Measurements from ENCODE around the gene NME3.

Gene NME3

DNA sequence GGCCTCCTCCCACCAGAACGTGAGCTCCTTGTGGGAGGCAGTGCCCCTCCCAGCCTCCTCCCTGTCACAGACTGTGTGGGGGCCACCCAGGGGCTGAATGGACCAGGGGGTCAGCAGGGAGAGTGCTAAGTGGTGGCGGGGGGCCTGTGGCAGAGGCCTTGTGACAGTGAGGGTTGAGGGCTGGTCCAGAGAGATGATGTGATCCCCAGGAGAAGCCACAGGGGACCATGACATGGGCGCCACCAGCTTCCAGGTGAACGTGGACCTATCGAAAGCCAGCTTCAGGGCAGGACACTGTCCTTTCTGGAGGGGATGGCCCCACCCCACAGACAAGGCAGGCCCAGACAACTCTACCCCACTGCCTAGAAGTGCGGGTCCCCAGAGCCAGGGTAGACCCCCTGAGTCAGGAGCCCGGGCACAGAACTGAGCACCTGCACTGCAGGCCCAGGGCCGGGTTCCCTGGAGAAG lies 7.9 kb upstream of the NME3 start:
- Mint-ChIP-seq H3K4me1 (peaks cover 26% of the 10 kb centered on the region), H3K9me3 (no peaks in the 10 kb centered on the region), H3K36me3 (ENCODE audit: low read depth) (no peaks in the 10 kb centered on the region), H3K27ac (no peak overlapping the region), H3K4me3 (no peak overlapping the region), H3K27me3 (peaks cover 3% of the 10 kb centered on the region)
- DNase-seq (no peak), ATAC-seq (no peak)

DNA sequence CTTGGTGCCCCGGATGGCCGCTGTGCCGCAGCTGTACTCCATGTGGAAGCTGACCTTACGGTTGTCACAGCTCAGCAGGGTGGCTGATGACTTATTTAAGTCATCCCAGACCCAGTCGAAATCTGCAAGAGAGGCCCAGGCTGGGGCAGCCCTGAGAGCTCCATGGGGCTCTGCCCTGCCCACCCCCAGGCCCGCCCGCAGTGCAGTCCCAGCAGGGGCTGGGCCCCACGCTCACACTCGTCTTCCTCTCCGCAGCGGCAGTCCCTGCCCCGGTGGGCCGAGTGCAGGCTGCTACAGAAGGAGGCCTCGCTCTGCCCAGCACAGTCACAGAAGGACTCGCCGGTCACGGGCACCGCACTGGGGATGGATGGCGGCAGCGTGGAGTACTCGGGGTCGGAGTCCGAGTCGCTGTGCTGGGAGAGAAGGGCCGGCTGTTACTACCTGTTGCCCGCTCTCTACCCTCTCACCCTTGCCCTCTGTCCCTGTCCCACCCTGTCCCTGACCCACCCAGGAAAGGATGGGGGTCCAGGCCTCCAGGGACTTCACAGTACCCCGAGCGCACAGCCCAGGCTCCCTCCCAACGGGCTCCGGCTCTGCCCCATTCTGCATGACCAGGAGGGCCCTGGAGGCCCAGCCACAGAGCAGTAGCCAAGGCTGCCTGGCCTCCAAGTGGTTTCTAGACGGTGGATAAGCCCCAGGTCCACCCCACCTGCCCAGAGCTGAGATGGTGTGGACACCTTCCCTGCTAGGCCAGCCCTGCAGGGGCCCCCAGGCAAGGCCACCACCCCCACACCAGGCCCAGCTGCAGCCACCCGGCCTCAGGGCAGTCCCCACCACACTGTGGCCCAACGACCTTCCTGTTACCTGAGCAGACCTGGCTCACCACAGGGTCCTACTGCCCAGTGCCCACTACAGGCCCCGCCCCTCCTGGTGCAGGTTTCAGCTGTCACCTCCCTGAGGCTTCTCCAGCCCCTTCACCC lies 7.1 kb upstream of the NME3 start:
- Mint-ChIP-seq H3K9me3 (no peaks in the 10 kb centered on the region), H3K27ac (no peak overlapping the region), H3K4me3 (no peak overlapping the region), H3K36me3 (ENCODE audit: low read depth) (no peaks in the 10 kb centered on the region), H3K4me1 (peaks cover 25% of the 10 kb centered on the region), H3K27me3 (peaks cover 3% of the 10 kb centered on the region)
- DNase-seq (no peak), ATAC-seq (no peak)

DNA sequence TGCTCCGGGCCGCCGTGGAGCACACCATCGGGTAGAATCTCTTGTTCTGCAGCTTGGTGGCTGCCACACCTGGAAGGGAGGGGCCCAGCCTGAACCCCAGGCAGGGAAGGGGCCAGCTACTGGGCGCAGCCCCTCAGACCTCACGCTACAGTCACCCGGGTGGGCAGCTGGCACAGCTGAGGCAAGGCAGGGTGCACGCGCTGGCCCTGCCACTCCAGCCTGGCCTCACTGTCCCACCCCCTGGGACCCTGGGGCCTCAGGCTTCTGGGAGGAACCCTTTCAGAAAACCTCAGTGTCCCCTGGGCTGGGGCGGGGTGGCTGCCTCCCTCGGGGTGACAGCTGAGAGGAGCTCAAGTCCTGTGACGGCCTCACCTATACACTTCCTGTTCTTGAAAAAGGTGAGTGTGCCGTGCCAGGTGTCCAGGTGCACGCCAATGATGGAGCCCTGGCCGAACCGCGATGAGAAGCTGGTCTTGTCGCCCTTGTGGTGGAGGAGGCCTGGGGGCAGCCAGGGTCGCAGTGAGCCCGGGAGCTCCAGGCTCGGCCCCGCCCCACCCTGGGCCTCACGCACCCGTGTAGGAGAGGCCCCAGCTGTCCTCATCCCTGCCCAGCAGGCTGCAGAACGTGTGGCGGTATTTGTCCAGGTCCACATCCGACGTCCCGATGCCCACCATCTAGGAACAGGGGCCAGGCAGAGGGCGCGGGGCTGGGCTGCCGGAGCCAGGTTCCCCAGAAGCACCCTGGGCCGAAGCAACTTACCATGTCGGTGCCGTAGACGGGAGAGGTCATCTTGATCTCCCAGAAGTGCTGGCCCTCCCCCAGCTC lies 6.2 kb upstream of the NME3 start:
- Mint-ChIP-seq H3K36me3 (ENCODE audit: low read depth) (no peaks in the 10 kb centered on the region), H3K9me3 (no peaks in the 10 kb centered on the region), H3K4me1 (peaks cover 20% of the 10 kb centered on the region)

DNA sequence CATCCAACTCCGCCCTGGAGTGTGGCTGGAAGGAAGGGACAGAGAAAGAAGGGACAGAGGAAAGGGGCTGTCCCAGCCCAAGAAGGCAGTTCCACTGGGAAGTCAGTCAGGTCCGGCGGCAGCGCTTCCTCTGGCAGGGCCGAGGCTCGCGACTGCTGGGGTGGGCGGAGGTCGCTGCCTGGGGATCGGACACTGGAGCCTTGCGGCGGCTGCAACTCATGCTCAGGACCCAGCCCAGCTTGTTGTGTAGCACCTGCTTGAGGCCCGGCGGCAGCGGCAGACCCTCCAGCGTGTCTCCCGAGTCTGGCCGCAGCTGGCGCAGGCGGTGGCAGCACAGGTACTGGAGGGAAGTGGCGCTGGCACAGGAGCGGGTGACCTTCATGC lies 5.6 kb upstream of the NME3 start:
- Mint-ChIP-seq H3K36me3 (ENCODE audit: low read depth) (peaks cover 5% of the 10 kb centered on the region), H3K4me1 (peaks cover 20% of the 10 kb centered on the region), H3K27ac (no peak overlapping the region), H3K27me3 (no peaks in the 10 kb centered on the region), H3K9me3 (no peaks in the 10 kb centered on the region), H3K4me3 (no peak overlapping the region)
- no peak for ATAC-seq
- no peak for DNase-seq

More for the DNA sequence above, 6.2 kb upstream of the NME3 start:
- ATAC-seq, result no peak
- peaks cover 1% of the 10 kb centered on the region for H3K27me3 Mint-ChIP-seq
- no peak overlapping the region for H3K4me3 Mint-ChIP-seq
- DNase-seq, result no peak
- H3K27ac Mint-ChIP-seq, result no peak overlapping the region

DNA sequence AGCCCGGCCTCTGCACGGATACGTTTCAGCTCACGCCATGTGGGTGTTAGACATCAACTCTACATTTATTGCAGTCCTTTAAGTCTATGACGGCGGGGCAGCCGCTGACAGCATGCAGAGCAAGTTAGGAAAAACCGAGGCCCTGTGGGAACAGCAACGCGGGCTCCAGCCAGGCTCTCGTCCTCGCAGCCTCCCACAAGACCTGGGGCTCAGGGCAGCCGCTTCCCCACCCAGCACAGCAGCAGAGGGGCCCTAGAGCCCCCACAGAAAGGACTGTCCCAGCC lies 5.3 kb upstream of the NME3 start:
- Mint-ChIP-seq H3K36me3 (ENCODE audit: low read depth) (peaks cover 8% of the 10 kb centered on the region), H3K4me3 (no peak overlapping the region), H3K9me3 (no peaks in the 10 kb centered on the region), H3K27ac (no peak overlapping the region), H3K27me3 (no peaks in the 10 kb centered on the region), H3K4me1 (peaks cover 19% of the 10 kb centered on the region)
- DNase-seq, result no peak
- no peak for ATAC-seq

DNA sequence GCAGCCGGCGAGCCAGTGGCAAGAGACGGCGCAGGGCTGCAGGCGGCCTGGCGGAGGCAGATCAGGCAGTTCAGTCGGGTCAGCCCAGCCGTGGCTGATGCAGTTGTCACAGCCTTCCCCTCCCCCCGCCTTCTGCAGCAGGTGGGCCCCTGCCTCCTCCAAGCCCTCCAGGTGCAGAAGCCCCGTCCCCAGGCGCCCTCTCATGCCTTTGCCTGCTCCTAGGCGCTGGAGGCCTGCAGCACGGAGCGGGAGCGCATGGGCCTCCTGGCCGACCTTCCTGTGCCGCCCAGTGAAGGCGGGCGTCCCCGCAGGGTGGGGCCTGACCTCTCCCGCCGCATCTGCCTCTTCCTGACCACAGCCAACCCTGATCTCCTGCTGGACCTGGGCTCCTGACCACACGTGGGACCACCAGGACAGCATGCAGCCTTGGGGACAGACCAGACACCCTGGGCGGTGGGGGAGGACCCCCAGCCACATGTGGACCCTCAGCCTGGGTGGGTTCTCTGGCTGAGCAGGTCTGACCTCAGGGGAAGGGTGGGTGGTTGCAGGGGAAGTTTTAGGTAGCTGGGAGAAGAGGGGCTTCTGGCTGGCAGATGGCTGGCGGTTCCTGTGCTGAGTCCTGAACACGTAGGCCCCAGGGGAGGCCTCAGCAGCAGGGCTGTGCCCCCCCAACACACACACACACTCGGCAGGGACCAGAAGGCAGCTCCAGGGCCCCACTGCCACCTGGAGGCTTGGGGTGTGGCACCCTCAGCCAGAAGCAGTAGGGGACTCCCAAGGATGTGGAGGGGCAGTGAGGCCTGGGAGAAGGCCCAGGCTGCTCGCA lies 4.7 kb upstream of the NME3 start:
- no peaks in the 10 kb centered on the region for H3K27me3 Mint-ChIP-seq
- no peaks in the 10 kb centered on the region for H3K9me3 Mint-ChIP-seq
- H3K36me3 Mint-ChIP-seq (ENCODE audit: low read depth), result peaks cover 8% of the 10 kb centered on the region
- DNase-seq, result no peak
- no peak for ATAC-seq
- no peak overlapping the region for H3K27ac Mint-ChIP-seq
- H3K4me1 Mint-ChIP-seq, result peaks cover 13% of the 10 kb centered on the region
- H3K4me3 Mint-ChIP-seq, result no peak overlapping the region

DNA sequence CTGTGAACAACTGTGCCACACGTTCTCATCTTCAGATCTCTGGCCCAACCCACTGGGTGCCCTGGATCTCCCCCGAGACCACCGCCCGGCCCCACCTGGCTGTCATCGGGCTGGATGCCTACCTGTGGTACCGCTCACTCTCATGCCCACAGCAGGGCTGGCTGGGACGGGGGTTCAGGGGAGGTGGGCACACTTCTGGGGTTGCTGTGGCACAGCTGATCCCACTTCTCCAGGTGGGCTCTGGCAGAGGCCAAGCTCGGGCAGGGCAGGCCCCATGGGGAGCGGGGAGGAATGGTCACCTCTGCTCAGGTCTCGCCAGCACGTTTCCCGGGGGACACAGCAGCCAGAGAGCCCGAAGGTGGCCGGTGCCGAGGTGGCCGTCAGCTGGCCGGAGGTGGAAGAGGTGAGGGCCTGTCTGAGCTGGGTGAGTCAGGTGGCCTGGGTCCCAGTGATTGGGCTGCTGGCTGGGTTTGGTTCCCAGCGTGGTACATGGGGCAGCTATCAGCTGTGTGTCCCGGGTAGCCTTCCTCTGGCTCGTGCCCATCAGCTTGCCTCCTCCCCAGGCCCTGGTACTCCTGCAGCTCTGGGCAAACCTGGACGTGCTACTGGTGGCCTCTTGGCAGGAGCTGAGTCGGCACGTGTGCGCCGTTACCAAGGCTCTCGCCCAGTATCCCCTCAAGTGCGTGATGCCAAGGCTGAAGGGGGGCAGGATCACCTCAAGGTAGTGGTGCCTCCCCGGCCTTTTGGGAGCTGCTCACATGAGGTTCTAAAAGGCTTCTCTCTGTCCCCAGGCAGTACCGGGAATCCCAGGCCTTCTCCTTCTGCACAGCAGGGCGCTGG lies 3.9 kb upstream of the NME3 start:
- H3K9me3 Mint-ChIP-seq, result no peaks in the 10 kb centered on the region
- no peak for ATAC-seq
- peaks cover 8% of the 10 kb centered on the region for H3K36me3 Mint-ChIP-seq (ENCODE audit: low read depth)
- no peak for DNase-seq
- H3K27me3 Mint-ChIP-seq, result no peaks in the 10 kb centered on the region
- H3K27ac Mint-ChIP-seq, result no peak overlapping the region
- peaks cover 14% of the 10 kb centered on the region for H3K4me1 Mint-ChIP-seq
- H3K4me3 Mint-ChIP-seq, result peak overlapping the region; percentile 45

DNA sequence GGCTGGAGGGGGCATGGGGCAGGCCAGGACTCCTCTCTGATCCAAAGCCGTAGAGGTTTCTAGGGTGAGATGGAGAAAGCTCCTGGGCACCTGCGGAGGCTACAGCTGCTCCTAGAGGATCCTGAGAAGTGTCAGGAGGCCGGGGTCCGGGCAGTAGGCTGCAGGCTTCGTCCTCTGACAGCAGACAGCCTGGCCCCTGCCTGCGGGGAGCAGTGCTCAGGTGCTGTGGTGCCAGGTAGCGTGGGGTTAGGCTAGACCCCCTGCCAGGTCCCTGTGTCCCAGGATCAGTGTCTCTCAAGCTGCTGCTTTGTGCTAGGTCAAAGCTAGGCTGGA lies 3.1 kb upstream of the NME3 start:
- Mint-ChIP-seq H3K4me3 (peak overlapping the region; percentile 100), H3K27ac (no peak overlapping the region), H3K36me3 (ENCODE audit: low read depth) (peaks cover 11% of the 10 kb centered on the region), H3K4me1 (peaks cover 17% of the 10 kb centered on the region), H3K27me3 (no peaks in the 10 kb centered on the region), H3K9me3 (no peaks in the 10 kb centered on the region)
- no peak for DNase-seq
- ATAC-seq, result no peak

DNA sequence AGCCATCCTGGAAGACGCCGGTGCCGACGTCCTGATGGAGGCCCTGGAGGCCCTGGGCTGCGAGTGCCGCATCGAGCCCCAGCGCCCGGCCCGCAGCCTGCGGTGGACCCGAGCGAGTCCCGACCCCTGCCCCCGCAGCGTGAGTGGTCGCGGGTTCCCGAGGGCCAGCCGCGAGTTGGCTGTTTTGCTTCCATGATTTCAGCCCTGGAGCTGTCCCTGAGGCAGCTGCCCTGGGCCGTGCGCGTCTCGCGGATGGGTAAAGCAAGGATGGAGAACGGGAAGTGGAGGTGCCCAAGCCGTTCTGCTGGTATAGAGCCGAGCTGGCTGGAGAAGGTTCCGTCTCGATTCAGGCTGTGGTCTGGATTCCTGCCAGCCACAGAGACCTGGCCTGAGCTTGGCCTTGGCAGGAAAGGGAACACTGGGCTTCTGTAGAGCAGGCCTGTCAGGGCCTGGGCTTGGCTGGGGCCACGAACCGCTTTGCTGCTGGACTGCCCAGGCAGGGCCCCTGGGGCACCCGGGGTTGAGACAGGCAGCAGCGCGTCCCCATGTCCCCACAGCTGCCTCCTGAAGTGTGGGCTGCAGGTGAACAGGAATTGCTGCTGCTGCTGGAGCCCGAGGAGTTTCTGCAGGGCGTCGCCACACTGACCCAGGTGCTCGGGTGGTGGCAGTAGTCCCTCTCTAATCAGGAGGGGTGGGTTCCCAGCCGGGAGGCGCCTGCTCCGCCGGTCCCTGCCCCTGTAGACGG lies 2.5 kb upstream of the NME3 start:
- ATAC-seq (no peak), DNase-seq (peak; percentile 40)
- Mint-ChIP-seq H3K27me3 (no peaks in the 10 kb centered on the region), H3K9me3 (no peaks in the 10 kb centered on the region), H3K4me3 (peak overlapping the region; percentile 100), H3K4me1 (peaks cover 17% of the 10 kb centered on the region), H3K27ac (no peak overlapping the region), H3K36me3 (ENCODE audit: low read depth) (peaks cover 11% of the 10 kb centered on the region)

DNA sequence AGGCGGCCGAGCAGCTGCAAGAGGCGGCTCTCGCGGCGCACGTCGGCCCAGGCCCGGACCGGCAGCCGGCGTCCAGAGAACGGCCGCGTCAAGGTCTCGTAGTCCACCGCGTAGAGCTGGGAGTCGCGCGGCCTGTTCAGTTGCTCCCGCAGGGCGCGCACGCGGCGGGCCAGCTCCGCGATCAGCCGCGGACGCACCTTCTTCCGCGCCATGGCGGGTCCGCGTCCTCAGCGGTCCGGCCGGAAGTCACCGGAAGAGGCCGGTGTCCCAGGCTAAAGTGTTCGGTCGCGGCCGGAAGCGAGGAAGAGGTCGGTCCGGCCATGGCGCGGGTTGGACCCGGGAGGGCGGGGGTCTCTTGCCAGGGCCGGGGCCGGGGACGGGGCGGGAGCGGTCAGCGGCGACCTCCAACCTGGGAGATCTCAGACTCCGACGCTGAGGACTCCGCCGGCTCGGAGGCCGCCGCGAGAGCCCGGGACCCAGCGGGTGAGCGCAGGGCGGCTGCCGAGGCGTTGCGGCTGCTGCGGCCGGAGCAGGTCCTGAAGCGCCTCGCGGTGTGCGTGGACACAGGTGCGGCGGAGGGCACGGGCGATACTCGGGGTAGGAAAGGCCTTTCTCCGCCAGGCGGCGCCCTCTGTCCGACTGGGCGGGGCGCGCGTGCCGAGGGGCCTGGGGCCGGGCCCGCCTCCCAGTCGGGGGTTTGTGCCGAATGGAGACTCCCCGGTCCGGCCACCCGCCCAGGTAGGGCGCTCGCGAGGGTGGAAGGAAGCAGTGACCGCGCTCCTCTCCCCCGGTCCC lies 1.8 kb upstream of the NME3 start, which contains the start of gene MRPS34:
Gene MRPS34, minus strand, starts transcription at position 227 of the 795 bp plus-strand sequence. Its CDS starts 15 bp downstream, at position 212.
- Mint-ChIP-seq H3K36me3 (ENCODE audit: low read depth) (peaks cover 11% of the 10 kb centered on the region), H3K9me3 (no peaks in the 10 kb centered on the region), H3K4me1 (peaks cover 17% of the 10 kb centered on the region), H3K27ac (peak within 1 kb of the TSS; percentile 100), H3K27me3 (no peaks in the 10 kb centered on the region), H3K4me3 (peak within 1 kb of the TSS; percentile 100)
- ATAC-seq, result peak; percentile 57
- peak; percentile 86 for DNase-seq

DNA sequence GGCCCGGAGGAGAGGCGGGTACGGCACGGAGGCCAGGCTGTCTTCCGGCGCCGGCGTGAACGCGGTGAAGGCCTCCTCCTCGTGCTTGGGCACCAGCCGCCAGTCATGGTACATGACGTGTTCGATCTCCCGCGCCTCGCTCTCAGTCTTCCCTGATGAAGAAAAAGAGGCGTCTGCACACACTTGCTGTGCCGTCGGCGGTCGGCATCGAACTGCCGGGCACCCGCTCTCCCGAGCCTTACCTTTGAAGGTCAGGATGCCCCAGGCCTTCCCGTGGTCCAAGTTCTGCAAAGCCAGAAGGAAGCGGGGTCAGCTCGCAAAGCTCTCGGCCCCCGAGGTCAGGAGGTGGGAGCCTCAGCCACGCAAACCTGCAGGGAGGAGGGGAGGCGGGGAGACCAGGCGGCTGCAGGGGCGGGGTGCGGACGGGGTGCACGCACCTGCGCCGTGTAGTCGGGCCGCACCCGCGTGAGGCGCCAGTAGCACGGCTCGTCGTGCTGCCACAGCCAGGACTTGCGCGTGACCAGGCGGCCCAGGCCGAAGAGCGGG lies 1.1 kb upstream of the NME3 start, which contains the start of gene EME2:
Gene EME2, plus strand, starts transcription at position 449 of the 546 bp plus-strand sequence. CDS start 418 bp downstream, outside the sequence.
- Mint-ChIP-seq H3K4me3 (peak within 1 kb of the TSS; percentile 100), H3K27me3 (no peaks in the 10 kb centered on the region), H3K27ac (peak within 1 kb of the TSS; percentile 100), H3K4me1 (peaks cover 17% of the 10 kb centered on the region), H3K9me3 (no peaks in the 10 kb centered on the region), H3K36me3 (ENCODE audit: low read depth) (peaks cover 13% of the 10 kb centered on the region)
- DNase-seq (peak; percentile 61), ATAC-seq (peak; percentile 22)

DNA sequence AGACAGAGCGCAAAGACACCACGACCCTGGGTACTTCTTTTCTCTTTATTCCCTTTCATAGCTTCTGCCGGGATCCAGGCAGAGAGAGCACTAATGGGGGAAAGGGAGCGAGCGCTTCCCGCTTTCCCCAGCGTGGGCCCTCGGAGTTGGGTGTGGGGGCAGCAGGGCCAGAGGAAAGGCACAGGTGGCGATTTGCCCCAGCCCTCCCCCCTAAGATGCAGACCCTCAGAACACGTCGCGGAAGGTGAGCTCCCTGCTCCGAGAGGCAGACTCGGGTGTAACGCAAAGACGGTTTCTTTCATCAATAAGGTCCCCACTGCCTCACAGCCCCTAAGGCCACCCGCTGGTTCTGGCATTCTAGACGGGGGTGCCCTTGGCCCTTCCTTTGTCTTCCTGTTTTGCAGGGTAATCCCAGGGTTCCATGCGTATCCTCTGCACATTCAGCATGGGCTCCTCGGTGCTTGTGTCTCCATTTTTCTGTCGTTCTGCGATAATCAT lies 570 bp upstream of the NME3 start:
- peaks cover 13% of the 10 kb centered on the region for H3K36me3 Mint-ChIP-seq (ENCODE audit: low read depth)
- ATAC-seq, result no peak

More for the DNA sequence above, 570 bp upstream of the NME3 start:
- H3K4me3 Mint-ChIP-seq, result peak overlapping the region; percentile 100
- H3K27ac Mint-ChIP-seq, result peak overlapping the region; percentile 100
- peaks cover 17% of the 10 kb centered on the region for H3K4me1 Mint-ChIP-seq
- no peaks in the 10 kb centered on the region for H3K27me3 Mint-ChIP-seq
- H3K9me3 Mint-ChIP-seq, result no peaks in the 10 kb centered on the region
- no peak for DNase-seq
